H1 (cell line): Measurements from ENCODE around the gene STRN. TPM values are rescaled to one million over a fixed set of nuclear protein-coding genes. Genes with fewer than 3 reads are reported as not detected.

Experiments used
- CBX8 ChIP-seq: fragments of 300-800, 300-1000 bp; sonication (generic); IDR thresholded peaks from 2 replicates; pipeline ENCODE4 v1.7.1; 2016; ENCODE audit warnings: low read depth, low read length, borderline replicate concordance
- TCF12 ChIP-seq: IDR thresholded peaks from 2 replicates; pipeline ENCODE4 v1.6.1; 2011; ENCODE audit warnings: low read depth, mild to moderate bottlenecking, low read length
- polyA plus RNA-seq, 7 experiments: library from polyadenylated mRNA; depleted of rRNA in 3 of 7; stranded (reverse) in 5 of 7; unstranded in 2 of 7; fragments of >200 nt in 5 of 7; fragments of 200-250 nt in 2 of 7; gene quantifications; 1 replicate in 5 of 7; 2 replicates in 1 of 7; 4 replicates in 1 of 7; pipeline versions ENCODE4 v1.2.1 to v1.2.3, GENCODE V29; 2011 to 2013; ENCODE audit warnings: missing spikeins in 2 of 7, mixed read lengths in 2 of 7
- total RNA-seq: library from RNA; stranded (reverse); fragmentation: NEBNext Ultra II Directional; extraction: Animal tissue kit (Norgen Biotek cat#: 25700); gene quantifications from 2 replicates; pipeline ENCODE4 v1.2.1, GENCODE V29; 2021

Gene STRN
- total and polyA plus RNA-seq, 2 of the 8 experiments (the other 6 are each of a cell fraction or from before 2014, with no cell fraction given): 8.3 to 47.0 TPM

- TF ChIP-seq CBX8 (no peak), TCF12 (no peak)
Measured at GRCh38 chr2:36878429-36878828, 87.9 kb downstream of the STRN start (continued).
